Measurements from ENCODE around the gene TBKBP1.

DNA sequence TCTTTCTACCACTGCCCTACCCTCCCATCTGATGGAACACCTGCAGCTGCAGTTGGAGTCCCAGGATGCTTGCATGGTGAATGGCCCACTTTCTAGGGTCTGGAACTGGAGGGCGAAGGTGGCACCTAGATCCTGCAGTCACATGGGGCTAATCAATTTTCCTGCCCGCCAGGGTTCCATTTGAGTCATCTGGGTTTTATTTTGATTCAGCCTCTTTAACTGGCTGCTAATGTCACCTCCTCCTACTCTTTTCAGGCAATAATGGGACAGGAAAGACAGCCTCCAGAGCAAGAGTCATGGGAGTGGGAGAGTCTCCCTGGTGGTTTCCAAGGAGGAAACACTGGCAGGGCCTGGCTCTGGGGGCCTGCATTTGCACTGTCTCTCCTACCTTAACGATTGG is 3.8 kb upstream of the TBKBP1 start:
- TF ChIP-seq JUN (IDR thresholded peaks at IDR 0.05; ENCODE audit: borderline replicate concordance, insufficient read depth, insufficient read length, low read depth): no peak
- TF ChIP-seq FOS (IDR thresholded peaks at IDR 0.05; ENCODE audit: borderline replicate concordance, insufficient read depth, low read length): no peak
- no peak for TF ChIP-seq POLR2AphosphoS5 (IDR thresholded peaks at IDR 0.05; ENCODE audit: insufficient read depth, low read depth, low read length)
- TF ChIP-seq EZH2 (IDR thresholded peaks at IDR 0.05; ENCODE audit: borderline replicate concordance, low read depth, low read length, severe bottlenecking): no peak
